SK-N-SH treated with all-trans-retinoic acid at 6 μM for 48 hours (cell line): Measurements from ENCODE around the gene NBEA.
"Not testable (repeated sequence)": the region's sequence is repeated elsewhere in the genome, so short reads cannot be mapped to it uniquely, and the experiment has no call there.

ENCODE experiments used
- ATAC-seq: fragments of 200-7000 bp; cut with Tn5 transposase; 3 replicates; pipeline ENCODE4 v1.9.1; 2020; ENCODE audit warnings: mild to moderate bottlenecking, moderate library complexity
- ARNTL ChIP-seq: fragments of 450-650 bp; formaldehyde crosslinking; IDR thresholded peaks from 2 replicates; pipeline ENCODE4 v1.5.0; 2020; ENCODE audit warnings: low read depth, mild to moderate bottlenecking, moderate library complexity, borderline replicate concordance
- BACH2 ChIP-seq: fragments of 250-450 bp; sonication (Bioruptor Pico); IDR thresholded peaks from 2 replicates; pipeline ENCODE4 v1.9.0; 2021; ENCODE audit warnings: mild to moderate bottlenecking, borderline replicate concordance
- CREB5 ChIP-seq: fragments of 250-450 bp; sonication (Bioruptor Pico); IDR thresholded peaks from 2 replicates; pipeline ENCODE4 v1.5.1; 2020; ENCODE audit warnings: low read depth, mild to moderate bottlenecking, moderate library complexity
- CSDC2 ChIP-seq: fragments of 250-450 bp; sonication (Bioruptor Pico); IDR thresholded peaks from 2 replicates; pipeline ENCODE4 v1.5.0; 2020; ENCODE audit warnings: mild to moderate bottlenecking, moderate library complexity
- ESRRG ChIP-seq: fragments of 250-450 bp; sonication (Bioruptor Pico); IDR thresholded peaks from 2 replicates; pipeline ENCODE4 v1.6.1; 2021; ENCODE audit warnings: mild to moderate bottlenecking
- GLIS3 ChIP-seq: fragments of 250-450 bp; sonication (Bioruptor Pico); IDR thresholded peaks from 2 replicates; pipeline ENCODE4 v1.5.0; 2020; ENCODE audit warnings: mild to moderate bottlenecking, moderate library complexity
- ISL1 ChIP-seq: fragments of 250-450 bp; sonication (Bioruptor Pico); IDR thresholded peaks from 2 replicates; pipeline ENCODE4 v2.1.2; 2022; ENCODE audit warnings: mild to moderate bottlenecking, moderate library complexity
- OSR1 ChIP-seq: fragments of 250-450 bp; sonication (Bioruptor Pico); IDR thresholded peaks from 2 replicates; pipeline ENCODE4 v1.8.0; 2022; ENCODE audit warnings: moderate library complexity, mild to moderate bottlenecking, inconsistent platforms
- POU6F1 ChIP-seq: fragments of 250-450 bp; sonication (Bioruptor Pico); IDR thresholded peaks from 2 replicates; pipeline ENCODE4 v1.8.0; 2021; ENCODE audit warnings: low read depth, mild to moderate bottlenecking, moderate library complexity, borderline replicate concordance
- PPARA ChIP-seq: fragments of 250-450 bp; sonication (Bioruptor Pico); IDR thresholded peaks from 2 replicates; pipeline ENCODE4 v1.5.0; 2020; ENCODE audit warnings: mild to moderate bottlenecking, borderline replicate concordance
- RARB ChIP-seq: fragments of 250-450 bp; sonication (Bioruptor Pico); IDR thresholded peaks from 2 replicates; pipeline ENCODE4 v1.8.0; 2021; ENCODE audit warnings: mild to moderate bottlenecking, moderate library complexity
- SNAI2 ChIP-seq: fragments of 250-450 bp; sonication (Bioruptor Pico); IDR thresholded peaks from 2 replicates; pipeline ENCODE4 v1.5.0; 2020; ENCODE audit warnings: mild to moderate bottlenecking, moderate library complexity
- TOX ChIP-seq: fragments of 250-450 bp; sonication (Bioruptor Pico); IDR thresholded peaks from 2 replicates; pipeline ENCODE4 v1.8.0; 2021; ENCODE audit warnings: mild to moderate bottlenecking, moderate library complexity, borderline replicate concordance
- ZC3H10 ChIP-seq: fragments of 250-450 bp; sonication (Bioruptor Pico); IDR thresholded peaks from 2 replicates; pipeline ENCODE4 v1.5.1; 2021; ENCODE audit warnings: mild to moderate bottlenecking, moderate library complexity
- ZFP3 ChIP-seq: fragments of 250-450 bp; sonication (Bioruptor Pico); IDR thresholded peaks from 2 replicates; pipeline ENCODE4 v1.5.0; 2020; ENCODE audit warnings: mild to moderate bottlenecking, moderate library complexity
- ZFP30 ChIP-seq: fragments of 450-650 bp; formaldehyde crosslinking; IDR thresholded peaks from 2 replicates; pipeline ENCODE4 v1.5.0; 2022; ENCODE audit warnings: mild to moderate bottlenecking, moderate library complexity
- ZNF565 ChIP-seq: fragments of 450-650 bp; formaldehyde crosslinking; conservative IDR thresholded peaks from 2 replicates; pipeline ENCODE4 v1.5.0; 2020; ENCODE audit warnings: low read depth, mild to moderate bottlenecking, moderate library complexity
- ZNF70 ChIP-seq: fragments of 450-650 bp; formaldehyde crosslinking; IDR thresholded peaks from 2 replicates; pipeline ENCODE4 v1.5.0; 2020; ENCODE audit warnings: mild to moderate bottlenecking, moderate library complexity
- ZNF8 ChIP-seq: fragments of 450-650 bp; formaldehyde crosslinking; IDR thresholded peaks from 2 replicates; pipeline ENCODE4 v1.5.0; 2020; ENCODE audit warnings: mild to moderate bottlenecking, moderate library complexity
- TF ChIP-seq, protein P1 (sequence below): fragments of 250-450 bp; sonication (Bioruptor Pico); IDR thresholded peaks from 2 replicates; pipeline ENCODE4 v1.5.0; 2020; ENCODE audit warnings: mild to moderate bottlenecking, moderate library complexity
- TF ChIP-seq, protein P2 (sequence below): fragments of 250-450 bp; sonication (Bioruptor Pico); IDR thresholded peaks from 2 replicates; pipeline ENCODE4 v1.8.0; 2020; ENCODE audit warnings: mild to moderate bottlenecking, moderate library complexity, borderline replicate concordance

The NBEA gene

DNA sequence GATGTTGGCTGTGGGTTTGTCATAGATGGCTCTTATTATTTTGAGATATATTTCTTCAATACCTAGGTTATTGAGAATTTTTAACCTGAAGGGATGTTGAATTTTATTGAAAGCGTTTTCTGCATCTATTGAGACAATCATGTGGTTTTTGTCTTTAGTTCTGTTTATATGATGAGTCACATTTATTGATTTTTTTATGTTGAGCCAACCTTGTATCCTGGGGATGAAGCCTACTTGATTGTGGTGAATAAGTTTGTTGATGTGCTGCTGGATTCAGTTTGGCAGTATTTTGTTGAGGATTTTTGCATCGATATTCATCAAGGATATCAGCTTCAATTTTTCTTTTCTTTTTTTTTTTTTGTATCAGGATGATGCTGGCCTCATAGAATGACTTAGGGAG is 29.4 kb downstream of the NBEA start:
- TF ChIP-seq, protein P1, sequence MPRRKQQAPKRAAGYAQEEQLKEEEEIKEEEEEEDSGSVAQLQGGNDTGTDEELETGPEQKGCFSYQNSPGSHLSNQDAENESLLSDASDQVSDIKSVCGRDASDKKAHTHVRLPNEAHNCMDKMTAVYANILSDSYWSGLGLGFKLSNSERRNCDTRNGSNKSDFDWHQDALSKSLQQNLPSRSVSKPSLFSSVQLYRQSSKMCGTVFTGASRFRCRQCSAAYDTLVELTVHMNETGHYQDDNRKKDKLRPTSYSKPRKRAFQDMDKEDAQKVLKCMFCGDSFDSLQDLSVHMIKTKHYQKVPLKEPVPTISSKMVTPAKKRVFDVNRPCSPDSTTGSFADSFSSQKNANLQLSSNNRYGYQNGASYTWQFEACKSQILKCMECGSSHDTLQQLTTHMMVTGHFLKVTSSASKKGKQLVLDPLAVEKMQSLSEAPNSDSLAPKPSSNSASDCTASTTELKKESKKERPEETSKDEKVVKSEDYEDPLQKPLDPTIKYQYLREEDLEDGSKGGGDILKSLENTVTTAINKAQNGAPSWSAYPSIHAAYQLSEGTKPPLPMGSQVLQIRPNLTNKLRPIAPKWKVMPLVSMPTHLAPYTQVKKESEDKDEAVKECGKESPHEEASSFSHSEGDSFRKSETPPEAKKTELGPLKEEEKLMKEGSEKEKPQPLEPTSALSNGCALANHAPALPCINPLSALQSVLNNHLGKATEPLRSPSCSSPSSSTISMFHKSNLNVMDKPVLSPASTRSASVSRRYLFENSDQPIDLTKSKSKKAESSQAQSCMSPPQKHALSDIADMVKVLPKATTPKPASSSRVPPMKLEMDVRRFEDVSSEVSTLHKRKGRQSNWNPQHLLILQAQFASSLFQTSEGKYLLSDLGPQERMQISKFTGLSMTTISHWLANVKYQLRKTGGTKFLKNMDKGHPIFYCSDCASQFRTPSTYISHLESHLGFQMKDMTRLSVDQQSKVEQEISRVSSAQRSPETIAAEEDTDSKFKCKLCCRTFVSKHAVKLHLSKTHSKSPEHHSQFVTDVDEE: no peak
- TF ChIP-seq BACH2 (CRISPR knock-in tag): no peak
- TF ChIP-seq, all 23 proteins: peak for 0
- no peak for ATAC-seq

- ATAC-seq: not testable (repeated sequence)
These were observed 43.1 kb downstream of the NBEA start for GRCh38 chr13:34985199-34985598.

- ATAC-seq: no peak
- TF ChIP-seq CSDC2: no peak
- no peak for TF ChIP-seq BACH2 (CRISPR knock-in tag)
- no peak for TF ChIP-seq ZFP30 (CRISPR knock-in tag)
- TF ChIP-seq, protein P1: no peak
- no peak for TF ChIP-seq ZC3H10 (CRISPR knock-in tag)
- no peak for TF ChIP-seq GLIS3
- no peak for TF ChIP-seq ISL1 (CRISPR knock-in tag)
- TF ChIP-seq RARB (CRISPR knock-in tag): no peak
- no peak for TF ChIP-seq TOX (CRISPR knock-in tag)
- no peak for TF ChIP-seq ZNF565 (CRISPR knock-in tag)
- no peak for TF ChIP-seq CREB5
These were observed 46.3 kb downstream of the NBEA start for GRCh38 chr13:34988330-34988791.

DNA sequence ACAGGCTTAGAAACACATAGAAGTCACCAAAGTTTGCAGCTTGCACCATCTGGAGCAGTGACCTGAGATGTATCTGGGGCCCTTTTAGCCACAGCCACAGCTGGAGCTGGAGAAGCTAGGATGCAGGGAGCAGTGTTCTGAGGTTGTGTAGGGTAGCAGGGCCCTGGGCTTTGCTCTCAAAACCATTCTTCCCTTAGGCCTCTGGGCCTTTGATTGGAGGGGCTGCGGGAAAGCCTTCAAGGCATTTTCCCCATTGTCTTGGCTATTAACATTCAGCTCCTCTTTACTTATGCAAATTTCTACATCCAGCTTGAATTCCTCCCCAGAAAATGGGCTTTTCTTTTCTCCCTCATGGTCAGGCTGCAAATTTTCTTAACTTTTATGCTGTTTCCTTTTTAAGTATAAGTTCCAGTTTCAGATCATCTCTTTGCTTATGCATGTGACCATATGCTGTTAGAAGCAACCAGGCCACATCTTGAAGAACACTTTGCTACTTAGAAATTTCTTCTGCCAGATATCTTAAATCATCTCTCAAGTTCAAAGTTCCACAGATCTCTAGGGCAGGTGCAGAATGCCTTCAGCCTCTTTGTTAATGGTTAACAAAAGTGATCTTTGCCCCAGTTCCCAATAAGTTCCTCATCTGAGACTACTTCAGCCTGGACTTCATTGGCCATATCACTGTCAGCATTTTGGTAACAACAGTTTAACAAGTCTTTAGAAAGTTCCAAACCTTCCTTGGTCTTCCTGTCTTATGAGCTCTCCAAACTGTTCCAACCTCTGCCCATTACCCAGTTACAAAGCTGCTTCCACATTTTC is 48.5 kb downstream of the NBEA start:
- TF ChIP-seq RARB (CRISPR knock-in tag) (no peak), ZNF8 (CRISPR knock-in tag) (no peak), ISL1 (CRISPR knock-in tag) (no peak), CREB5 (no peak), OSR1 (CRISPR knock-in tag) (no peak), GLIS3 (no peak), ZNF70 (CRISPR knock-in tag) (no peak), ESRRG (CRISPR knock-in tag) (no peak), ARNTL (CRISPR knock-in tag) (no peak), CSDC2 (no peak), ZC3H10 (CRISPR knock-in tag) (no peak), ZFP3 (no peak), POU6F1 (CRISPR knock-in tag) (no peak), ZNF565 (CRISPR knock-in tag) (no peak), PPARA (no peak), SNAI2 (CRISPR knock-in tag) (no peak)
- TF ChIP-seq, protein P2, sequence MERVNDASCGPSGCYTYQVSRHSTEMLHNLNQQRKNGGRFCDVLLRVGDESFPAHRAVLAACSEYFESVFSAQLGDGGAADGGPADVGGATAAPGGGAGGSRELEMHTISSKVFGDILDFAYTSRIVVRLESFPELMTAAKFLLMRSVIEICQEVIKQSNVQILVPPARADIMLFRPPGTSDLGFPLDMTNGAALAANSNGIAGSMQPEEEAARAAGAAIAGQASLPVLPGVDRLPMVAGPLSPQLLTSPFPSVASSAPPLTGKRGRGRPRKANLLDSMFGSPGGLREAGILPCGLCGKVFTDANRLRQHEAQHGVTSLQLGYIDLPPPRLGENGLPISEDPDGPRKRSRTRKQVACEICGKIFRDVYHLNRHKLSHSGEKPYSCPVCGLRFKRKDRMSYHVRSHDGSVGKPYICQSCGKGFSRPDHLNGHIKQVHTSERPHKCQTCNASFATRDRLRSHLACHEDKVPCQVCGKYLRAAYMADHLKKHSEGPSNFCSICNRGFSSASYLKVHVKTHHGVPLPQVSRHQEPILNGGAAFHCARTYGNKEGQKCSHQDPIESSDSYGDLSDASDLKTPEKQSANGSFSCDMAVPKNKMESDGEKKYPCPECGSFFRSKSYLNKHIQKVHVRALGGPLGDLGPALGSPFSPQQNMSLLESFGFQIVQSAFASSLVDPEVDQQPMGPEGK: no peak
- TF ChIP-seq, all 23 proteins: peak for 0
- ATAC-seq: no peak
